ENCODE data around the gene ZNF367.

The ZNF367 gene

DNA sequence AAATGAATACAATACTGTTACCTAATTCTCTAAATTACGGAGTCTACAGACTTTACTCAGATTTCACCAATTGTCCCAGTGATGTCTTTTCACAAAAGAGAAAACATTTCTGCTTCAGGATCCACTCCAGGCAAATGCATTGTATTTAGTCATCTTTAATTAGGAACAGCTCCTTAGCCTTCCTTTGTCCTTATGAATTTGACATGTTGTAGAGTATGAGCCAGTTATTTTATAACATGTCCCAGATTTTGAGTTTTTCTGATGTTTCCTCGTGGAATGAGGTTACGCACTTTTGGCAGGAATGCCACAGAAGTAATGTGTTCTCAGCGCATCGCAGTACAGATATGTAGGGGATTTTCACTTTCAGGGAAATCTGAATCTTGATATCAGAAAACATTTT is 42.3 kb upstream of the ZNF367 start:
- DNase-seq (ENCODE audit: low read depth in 1 of 2, low spot score in 1 of 2): no peak
- peaks cover 3% of the 10 kb centered on the region for H3K27me3 ChIP-seq (ENCODE audit: insufficient read depth, poor library complexity, severe bottlenecking)
- no peak overlapping the region for H3K27ac ChIP-seq (replicated peaks)
- TF ChIP-seq CTCF (IDR thresholded peaks at IDR 0.05; ENCODE audit: insufficient read depth, low read length) (no peak), REST (IDR thresholded peaks at IDR 0.05; ENCODE audit: insufficient replicate concordance, low read depth) (no peak), GABPA (IDR thresholded peaks at IDR 0.05; ENCODE audit: low read depth) (no peak), SPI1 (IDR thresholded peaks at IDR 0.05; ENCODE audit: borderline replicate concordance, low read depth) (no peak)
- H3K4me3 ChIP-seq (replicated peaks; ENCODE audit: insufficient read depth, low read length): no peak overlapping the region

DNA sequence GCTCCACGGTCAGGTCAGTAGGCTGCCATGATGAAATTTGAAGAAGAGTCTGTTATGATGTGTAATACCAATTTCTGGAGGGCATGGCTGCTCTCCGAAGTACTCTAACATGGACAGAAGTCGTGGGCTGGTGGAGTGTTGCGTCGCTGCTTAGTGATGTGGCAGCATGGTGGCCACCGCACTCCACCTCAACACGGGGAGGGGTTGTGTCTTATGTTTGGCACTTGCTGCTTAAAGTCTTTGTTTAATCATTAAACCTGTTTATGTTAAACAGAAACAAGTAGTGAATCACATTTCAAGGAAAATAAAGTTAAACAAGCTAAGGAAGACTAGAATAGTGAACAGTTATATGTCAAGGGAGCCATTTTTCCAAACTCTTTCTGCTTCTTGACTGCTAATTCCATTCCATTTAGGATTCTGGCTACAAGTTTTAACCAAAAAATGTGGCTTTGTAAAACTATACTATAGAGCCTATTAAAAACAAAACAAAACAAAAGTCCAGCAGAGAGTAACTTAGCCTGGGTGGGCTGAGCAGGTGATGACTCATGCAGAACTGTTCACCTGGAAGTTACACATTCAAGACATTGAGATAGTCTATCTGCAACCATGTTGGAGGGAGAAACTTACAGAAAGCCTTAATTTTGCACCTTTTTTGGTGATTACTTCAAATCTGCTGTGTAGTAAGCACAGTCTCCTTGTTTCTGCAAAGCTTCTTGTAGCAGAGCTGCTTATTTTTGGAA is 41.3 kb upstream of the ZNF367 start:
- no peak for TF ChIP-seq SPI1 (IDR thresholded peaks at IDR 0.05; ENCODE audit: borderline replicate concordance, low read depth)
- no peak for TF ChIP-seq POLR2AphosphoS5 (IDR thresholded peaks at IDR 0.05; ENCODE audit: low read depth)
- no peak for TF ChIP-seq REST (IDR thresholded peaks at IDR 0.05; ENCODE audit: insufficient replicate concordance, low read depth)
- TF ChIP-seq CTCF (IDR thresholded peaks at IDR 0.05; ENCODE audit: insufficient read depth, low read length): no peak
- TF ChIP-seq GABPA (IDR thresholded peaks at IDR 0.05; ENCODE audit: low read depth): no peak
- Histone ChIP-seq H3K27ac (replicated peaks) (no peak overlapping the region), H3K27me3 (ENCODE audit: insufficient read depth, poor library complexity, severe bottlenecking) (peaks cover 3% of the 10 kb centered on the region), H3K4me3 (replicated peaks; ENCODE audit: insufficient read depth, low read length) (no peak overlapping the region)
- no peak for DNase-seq (ENCODE audit: low read depth in 1 of 2, low spot score in 1 of 2)

- H3K27ac ChIP-seq (replicated peaks): no peak overlapping the region
- DNase-seq (ENCODE audit: low read depth in 1 of 2, low spot score in 1 of 2): no peak
- H3K27me3 ChIP-seq (ENCODE audit: insufficient read depth, poor library complexity, severe bottlenecking): peaks cover 3% of the 10 kb centered on the region
- TF ChIP-seq CTCF (IDR thresholded peaks at IDR 0.05; ENCODE audit: insufficient read depth, low read length) (no peak), SPI1 (IDR thresholded peaks at IDR 0.05; ENCODE audit: borderline replicate concordance, low read depth) (no peak), REST (IDR thresholded peaks at IDR 0.05; ENCODE audit: insufficient replicate concordance, low read depth) (no peak), POLR2AphosphoS5 (IDR thresholded peaks at IDR 0.05; ENCODE audit: low read depth) (no peak), GABPA (IDR thresholded peaks at IDR 0.05; ENCODE audit: low read depth) (no peak)
- H3K4me3 ChIP-seq (replicated peaks; ENCODE audit: insufficient read depth, low read length): no peak overlapping the region
Observed at GRCh38 chr9:96458226-96458625, 40.1 kb upstream of the ZNF367 start.

Data from HL-60 (cell line).